GM18507 (cell line): ENCODE measurements around the gene TMIGD2.
"Not testable (repeated sequence)": the region's sequence is repeated elsewhere in the genome, so short reads cannot be mapped to it uniquely, and the experiment has no call there.

Experiments used
- DNase-seq: peaks from one replicate; pipeline ENCODE4 v3.0.0; 2011; ENCODE audit warnings: low read depth; ENCODE audit not compliant: insufficient read length; ENCODE audit errors: extremely low spot score
- FAIRE-seq: peaks from 2 replicates; lab custom pipeline; 2011; peaks lifted over from hg19 to GRCh38; lab: Jason Lieb, UNC

Gene TMIGD2

DNA sequence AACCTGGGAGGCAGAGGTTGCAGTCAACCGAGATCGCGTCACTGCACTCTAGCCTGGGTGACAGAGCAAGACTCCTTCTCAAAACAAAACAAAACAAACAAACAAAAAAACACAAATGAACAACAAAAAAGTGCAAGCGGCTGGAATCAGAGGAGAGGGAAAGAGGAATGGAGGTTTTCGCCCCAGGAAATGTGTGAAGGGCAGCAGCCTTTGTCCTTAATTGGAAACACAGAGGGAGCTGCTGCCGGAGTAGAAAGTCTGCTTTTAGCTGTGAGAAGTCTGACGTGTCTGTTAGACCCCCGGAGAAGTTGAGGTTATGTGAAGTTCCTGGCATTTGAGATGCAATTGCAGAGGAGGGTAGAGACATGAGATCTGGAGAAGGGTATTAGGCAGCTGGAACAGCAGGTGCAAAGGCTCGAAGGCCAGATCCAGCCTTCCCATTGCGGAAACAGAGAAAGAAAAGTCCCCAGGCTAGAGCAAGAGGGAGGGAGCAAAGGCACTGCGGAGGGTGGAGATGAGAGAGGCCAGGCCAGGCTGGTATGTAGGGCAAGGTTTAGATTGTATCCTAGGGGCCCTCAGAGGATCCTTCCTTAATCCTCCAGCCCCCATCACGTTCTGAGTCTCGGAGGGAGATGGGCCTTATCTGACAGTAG, 473 bp downstream of the TMIGD2 start:
- no peak for FAIRE-seq
- DNase-seq, result no peak

DNA sequence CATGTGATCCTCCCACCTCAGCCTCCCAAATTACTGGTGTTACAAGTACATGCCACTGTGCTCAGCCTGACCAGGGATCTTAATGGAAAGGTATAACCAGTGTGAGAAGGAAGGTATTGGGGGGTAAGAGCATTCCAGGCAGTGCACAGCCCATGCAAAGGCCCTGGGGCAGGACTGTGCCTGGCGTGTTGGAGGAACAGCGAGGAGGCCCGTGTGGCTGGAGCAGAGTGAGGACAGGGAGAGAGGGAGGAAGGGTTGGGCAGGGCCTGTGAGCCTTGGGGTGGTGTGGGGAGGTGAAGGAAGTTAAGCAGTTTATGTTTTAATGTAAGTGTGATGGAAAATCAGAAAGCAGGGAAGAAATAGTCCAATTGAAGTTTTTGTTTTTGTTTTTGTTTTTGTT, 1.6 kb downstream of the TMIGD2 start:
- no peak for DNase-seq
- FAIRE-seq, result no peak

DNA sequence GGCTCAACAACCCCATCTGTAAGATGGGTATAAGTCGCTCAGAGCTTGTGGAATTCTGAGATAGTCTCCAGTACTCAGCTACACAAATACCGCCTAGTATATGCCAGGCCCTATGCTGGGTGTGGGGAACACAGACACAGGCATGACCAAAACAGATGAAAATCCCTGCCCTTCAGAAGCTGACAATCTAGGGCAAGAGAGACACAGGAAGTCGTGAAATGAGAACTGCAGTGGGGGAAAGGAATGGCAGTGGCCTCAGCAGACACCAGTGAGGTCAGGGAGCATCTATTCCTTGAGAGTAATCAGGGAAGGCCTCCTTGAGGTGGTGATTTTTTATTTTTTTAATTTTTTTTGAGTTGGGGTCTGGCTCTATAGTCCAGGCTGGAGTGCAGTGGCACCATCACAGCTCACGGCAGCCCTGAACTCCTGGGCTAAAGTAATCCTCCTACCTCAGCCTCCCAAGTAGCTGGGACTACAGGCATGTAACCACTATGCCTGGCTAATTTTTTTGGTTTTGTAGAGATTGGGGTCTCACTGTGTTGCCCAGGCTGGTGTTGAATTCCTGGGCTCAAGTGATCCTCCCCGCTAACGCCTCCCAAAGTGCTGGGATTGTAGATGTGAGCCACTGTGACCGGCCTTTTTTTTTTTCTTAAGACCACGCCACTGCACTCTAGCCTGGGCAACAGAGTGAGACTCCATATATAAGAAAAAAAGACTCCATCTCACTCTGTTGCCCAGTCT, 3.2 kb downstream of the TMIGD2 start:
- DNase-seq (no peak), FAIRE-seq (no peak)

DNA sequence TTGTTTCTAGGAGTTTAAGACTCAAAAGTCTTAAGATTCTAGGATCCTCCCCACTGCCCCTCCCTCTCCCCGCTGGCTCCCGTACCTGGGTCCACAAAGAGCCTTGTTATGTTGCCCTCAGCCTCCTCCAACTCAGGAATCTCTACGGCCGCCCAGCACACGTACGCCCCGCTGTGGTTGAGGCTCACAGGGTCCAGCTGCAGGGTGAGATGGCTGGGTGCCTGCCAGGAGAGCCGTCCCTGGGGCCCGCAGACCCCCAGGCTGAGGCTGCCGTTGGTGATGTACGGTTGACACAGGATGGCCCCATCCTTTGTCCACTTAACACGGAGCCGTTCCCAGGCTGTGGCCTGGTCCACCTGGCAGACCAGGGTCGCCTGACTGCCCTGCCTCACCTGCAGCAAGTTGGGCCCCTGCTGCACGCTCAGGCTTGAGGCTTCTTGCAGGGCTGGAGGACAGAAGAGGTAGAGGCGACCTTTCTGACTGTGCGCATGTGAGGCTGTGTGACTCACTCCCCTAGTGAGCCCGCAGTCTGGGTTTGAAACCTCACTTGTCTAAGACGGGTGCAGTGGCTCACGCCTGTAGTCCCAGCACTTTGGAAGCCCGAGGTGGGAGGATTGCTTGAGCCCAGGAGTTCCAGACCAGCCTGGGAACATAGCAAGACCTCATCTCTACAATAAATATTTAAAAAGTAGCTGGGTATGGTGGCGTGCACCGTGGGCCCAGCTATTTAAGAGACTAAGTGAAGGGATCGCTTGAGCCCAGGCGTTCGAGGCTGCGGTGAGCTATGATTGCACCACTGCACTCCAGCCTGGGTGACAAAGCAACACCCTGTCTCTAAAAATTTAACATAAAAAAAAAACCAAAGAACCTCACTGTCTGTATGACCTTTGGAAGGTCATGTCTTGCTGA, 4.0 kb downstream of the TMIGD2 start:
- DNase-seq (no peak), FAIRE-seq (no peak)

DNA sequence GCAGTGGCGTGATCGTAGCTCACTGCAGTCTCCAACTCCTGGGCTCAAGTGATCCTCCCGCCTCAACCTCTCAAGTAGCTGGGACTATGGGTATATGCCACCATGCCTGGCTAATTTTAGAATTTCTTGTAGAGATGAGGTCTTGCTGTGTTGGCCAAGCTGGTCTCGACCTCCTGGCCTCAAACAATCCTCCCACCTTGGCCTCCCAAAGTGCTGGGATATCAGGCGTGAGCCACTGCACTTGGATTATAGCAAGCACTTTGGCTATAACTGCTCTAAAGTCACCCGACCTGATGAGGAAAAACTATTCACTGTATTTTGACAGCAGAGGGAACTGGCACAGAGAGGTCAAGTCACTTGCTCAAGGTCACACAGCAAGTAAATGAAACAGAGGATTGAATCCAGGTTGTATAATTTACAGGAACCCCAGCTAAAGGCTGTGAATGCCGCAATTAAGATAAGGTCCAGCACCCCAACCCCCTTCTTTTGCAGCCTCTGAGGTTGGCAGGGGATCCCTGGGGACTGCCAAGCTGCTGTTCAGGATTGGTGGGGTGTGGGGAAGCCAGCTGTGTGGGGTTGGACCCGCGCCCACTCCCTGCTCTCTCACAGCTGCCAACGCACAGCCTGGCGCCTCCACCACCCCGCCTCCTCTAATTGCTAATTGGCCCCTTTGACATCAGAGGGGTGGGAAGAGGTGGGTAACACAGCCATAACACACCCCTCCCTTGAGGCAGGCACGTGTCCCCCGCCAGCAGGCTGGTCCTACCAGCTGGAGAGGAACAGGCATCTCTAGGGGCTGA, 6.0 kb downstream of the TMIGD2 start:
- FAIRE-seq, result no peak
- DNase-seq, result no peak

DNA sequence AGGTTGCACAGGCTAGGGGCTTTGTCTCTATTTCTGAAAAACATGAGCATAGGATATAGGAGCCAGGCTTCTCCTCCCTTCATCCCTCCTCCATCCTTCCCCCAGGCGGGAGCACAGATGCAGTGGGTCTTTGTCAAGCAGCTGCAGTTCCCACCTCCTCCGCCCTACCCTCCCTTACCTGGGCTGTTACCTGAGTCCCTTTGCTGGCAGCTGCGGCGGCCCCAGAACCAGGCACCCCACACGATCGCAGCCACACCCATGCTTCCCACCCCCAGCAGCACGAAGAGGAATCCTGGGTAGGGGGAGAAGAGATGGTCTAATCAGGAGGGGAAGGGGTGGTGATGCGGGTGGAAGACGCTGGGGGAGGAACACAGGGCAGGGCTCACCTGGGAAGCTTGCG, 7.8 kb downstream of the TMIGD2 start:
- DNase-seq (no peak), FAIRE-seq (no peak)

DNA sequence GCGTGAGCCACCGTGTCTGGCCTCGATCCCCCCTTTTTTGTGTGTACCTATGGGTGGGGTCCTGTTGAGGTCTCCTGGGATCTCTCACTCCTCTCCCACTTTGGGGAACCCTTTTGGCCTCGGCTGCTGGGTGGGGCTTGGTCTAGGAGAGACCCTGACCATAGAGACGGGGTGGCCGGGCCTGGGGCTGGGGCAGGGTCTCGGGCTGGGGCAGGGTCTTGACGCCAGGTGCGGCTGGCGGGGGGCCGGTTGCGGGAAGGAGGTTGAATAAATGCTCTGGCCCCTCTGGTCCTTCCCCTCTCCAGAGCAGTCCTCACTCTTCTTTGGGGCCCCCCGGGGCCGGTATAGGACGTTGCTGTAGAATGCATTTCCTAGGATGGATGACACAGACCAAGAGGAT, 9.7 kb downstream of the TMIGD2 start:
- FAIRE-seq (no peak), DNase-seq (no peak)

DNA sequence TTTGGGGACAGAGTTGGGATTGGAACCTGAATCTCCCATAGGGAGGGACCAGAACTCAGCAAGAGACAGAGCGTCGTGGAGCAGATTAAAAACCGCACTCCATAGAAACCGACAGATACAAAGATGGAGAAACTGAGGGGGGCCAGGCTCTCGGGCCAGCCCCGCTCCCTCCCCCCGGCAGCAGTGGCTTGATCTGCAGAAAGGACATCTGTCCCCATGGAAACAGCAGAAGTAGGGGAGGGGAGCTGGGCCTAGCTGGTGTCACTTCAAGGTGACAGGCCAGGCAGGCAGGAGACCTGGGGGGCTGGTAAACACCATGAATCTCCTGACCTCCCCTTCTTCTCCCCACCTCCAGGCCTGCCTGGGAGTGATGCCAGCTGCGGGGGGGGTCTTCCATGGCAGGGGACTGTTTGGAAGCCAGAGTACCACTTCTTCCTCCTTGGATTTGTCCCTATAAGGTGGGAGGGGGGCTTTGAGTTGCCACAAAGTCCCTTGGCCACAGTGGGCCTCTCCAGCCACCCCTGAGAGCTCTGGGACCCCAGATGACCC, 10.9 kb downstream of the TMIGD2 start:
- DNase-seq (no peak), FAIRE-seq (no peak)

DNA sequence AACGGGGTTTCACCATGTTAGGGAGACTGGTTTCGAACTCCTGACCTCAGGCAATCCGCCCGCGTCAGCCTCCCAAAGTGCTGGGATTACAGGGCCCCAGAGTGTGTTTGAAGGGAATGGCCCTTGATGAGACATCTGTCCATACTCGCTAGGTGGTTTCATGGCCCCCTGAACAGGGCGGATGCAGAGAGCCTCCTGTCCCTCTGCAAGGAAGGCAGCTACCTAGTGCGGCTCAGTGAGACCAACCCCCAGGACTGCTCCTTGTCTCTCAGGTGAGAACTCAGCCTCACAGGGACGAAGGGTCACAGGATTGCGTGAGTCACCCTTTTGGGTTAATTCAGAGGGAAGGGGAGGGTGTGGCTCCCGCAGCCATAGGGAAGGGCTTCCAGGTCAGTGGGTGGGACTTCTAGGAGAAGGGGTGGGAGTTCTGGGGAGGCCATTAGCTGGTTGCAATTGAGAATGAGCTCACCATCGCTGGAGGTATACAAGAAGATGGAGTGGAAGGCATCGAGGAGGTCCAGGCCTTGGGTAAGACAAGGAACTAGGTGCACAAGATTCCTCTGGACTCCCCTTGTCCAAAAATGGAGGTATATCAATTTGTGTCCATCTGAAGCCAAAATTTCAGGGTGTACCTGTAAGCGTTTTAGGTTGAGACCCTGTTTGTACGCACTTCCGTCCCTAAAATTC, 14.0 kb downstream of the TMIGD2 start:
- no peak for DNase-seq
- no peak for FAIRE-seq

DNA sequence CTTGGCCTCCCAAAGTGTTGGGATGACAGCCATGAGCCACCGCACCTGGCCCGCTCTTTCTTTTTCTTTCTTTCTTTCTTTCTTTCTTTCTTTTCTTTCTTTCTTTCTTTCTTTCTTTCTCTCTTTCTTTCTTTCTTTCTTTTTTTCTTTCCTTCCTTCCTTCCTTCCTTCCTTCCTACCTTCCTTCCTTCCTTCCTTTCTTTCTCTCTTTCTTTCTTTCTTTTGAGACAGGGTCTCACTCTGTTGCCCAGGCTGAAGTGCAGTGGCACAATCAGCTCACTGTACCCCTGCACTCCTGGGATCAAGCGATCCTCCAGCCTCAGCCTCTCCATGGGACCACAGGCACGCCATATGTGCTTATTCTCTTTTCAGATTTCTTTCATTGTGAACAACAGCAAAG, 16.0 kb downstream of the TMIGD2 start:
- not testable (repeated sequence) for DNase-seq, FAIRE-seq

DNA sequence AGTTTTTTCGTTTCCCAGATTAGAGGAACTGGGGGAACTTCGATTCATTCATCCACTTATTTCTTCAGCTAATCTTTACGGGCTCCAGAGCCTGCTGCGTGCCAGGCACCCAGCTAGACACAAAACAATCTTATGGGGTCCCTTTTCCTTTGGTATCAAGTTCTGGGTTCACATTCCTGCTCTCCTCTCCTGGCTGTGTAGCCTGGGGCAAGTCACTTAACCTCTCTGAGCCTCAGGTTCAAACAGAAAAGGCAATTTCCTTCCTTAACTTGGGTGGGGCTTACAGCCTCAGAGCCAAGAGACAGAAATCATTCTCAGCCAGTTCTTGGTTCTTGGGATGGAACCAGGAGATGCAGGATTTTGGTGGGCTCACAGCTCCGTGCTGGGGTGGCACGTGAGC, 17.2 kb downstream of the TMIGD2 start:
- no peak for FAIRE-seq
- no peak for DNase-seq

DNA sequence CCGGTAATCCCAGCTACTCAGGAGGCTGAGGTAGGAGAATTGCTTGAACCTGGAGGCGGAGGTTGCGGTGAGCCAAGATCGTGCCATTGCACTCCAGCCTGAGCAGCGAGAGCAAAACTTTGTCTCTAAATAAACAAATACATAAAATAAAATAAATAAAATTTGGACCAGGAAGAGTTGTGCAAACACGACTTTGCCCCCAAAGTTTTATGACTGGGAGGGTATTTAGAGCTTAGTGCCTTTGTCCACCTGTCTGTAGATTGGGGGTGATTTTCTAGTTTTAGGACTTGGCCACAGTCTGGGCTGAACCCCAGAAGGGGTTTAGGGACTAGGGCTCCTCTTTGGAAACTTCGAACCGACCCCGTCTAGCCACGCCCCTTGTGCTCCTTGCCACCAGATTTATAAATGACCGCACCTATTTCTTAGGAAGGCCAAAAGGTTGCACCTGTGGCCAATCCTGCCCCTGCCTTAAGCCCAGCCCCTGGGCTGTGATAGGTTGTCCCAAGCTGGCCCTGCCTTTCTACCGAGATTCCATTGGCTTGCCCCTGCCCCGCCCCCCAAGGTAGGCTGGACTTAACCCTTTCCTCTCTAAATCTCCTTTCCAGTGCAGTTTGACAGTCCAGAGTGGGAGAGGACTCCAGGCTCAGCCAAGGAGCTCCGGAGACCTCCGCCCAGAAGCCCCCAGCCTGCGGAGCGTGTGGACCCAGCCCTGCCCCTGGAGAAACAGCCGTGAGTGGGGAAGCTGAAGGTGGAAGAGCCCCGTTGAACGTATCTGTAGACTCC, 17.8 kb downstream of the TMIGD2 start:
- FAIRE-seq (no peak), DNase-seq (no peak)

DNA sequence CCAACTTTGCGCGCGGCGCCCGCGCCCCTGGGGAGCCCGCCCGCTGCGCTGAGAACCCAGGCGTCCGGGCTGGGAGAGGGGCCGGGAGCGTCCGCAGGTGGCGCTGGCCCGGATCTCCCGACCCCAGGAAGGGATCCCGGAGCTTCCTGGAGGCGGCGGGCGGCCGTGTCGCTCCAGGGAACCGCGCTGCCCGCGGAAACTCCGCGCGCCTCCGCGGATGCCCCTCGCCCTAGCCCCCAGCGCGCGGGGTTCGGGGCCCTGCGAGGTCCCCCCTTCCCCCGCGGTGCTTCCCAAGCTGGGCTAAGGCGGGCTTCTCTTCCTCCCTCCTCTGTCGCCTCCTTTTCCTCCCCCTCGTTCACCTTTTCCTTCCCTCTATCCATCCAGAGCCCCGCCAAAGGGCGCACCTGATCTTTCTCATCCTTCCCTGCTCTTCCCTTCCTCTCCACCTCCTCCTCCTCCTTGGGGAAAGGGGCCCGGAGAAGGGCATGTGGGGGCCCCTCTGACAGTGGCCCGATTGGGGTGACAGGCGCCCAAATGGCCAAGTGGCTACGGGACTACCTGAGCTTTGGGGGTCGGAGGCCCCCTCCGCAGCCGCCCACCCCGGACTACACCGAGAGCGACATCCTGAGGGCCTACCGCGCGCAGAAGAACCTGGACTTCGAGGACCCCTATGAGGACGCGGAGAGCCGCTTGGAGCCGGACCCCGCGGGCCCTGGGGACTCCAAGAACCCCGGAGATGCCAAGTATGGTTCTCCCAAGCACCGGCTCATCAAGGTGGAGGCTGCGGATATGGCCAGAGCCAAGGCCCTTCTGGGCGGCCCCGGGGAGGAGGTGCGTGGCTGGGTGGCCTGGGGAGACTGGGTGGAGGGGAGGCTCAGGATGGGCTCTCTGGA, 22.4 kb downstream of the TMIGD2 start:
- DNase-seq, result no peak

DNA sequence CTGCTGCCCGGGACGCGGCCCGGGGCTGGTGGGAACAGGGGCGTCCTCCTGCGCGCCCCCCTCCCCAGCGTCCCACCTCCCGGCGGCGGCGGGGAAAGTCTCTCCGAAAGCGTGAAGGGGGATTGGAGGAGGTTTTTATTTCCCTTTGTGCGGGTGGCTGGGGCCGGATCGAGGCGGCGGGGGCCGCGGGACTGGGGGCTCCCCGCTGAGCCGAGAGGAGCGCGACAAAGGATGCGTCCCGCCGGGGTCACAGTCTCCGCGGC, 23.0 kb downstream of the TMIGD2 start:
- FAIRE-seq (no peak), DNase-seq (no peak)

More for the DNA sequence above, 22.4 kb downstream of the TMIGD2 start:
- no peak for FAIRE-seq

DNA sequence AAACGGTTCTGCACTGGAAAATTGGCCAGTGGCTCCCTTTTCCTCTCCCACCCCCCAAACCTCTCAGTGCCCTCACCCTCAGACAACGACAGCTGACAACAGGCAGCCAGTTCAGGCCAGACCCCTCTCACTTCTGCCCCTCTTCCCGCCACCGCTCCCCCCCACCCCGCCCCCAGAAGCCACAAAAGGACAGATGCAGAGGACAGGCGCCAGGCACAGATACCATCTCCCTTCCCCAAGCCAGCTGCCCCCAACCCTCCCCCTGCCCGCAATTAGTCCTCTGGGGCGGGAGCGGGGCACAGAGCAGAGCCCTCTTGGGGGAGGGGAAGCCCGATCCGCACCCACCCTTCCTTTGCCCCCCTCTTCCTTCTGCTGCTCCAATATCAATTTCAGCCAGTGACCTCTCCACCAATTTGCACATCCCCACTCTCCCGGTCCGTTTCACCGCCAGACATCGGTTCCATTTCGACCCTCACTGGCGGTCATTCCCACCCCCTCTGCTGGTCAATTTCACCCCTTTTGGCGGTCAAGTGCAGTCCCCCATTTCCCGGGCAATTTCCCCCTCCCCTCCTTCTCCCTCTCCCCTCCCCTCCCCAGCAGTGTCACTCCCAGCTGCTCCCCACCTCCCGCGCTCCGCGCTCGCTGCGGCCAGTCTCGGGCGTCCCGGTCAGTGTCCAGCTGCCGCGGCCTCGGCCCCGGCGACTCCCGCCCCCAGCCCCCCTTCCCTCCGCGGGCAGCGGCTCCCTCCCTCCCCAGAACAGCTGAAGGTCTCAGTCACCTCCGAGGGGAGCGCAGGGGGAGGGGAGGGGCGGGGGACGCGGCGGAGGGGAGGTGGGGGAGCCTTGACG, 23.5 kb downstream of the TMIGD2 start, which contains the start of gene SHD:
Gene SHD (plus strand): TSS at position 848 of the 848 bp plus-strand sequence. CDS start 798 bp downstream, outside the sequence.
- no peak for DNase-seq
- no peak for FAIRE-seq

DNA sequence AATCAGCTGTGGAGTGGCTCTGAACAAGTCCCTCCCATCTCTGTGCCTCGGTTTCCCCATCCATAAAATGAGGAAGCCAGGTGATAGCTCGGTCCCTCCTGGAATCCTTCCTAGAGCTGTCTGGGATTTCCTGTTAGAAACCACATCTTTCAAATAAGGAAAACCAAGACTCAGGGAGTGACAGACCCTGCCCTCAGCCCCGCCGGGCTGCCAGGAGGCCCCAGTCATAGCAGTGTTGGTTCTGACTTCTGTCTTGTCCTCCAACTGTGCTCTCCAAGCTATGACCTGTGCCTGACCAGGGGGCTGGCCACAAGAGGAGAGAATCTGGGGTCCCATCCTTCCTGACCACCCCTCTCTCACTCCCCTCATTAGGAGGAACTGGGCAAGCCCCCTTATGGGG, 24.2 kb downstream of the TMIGD2 start:
- FAIRE-seq (no peak), DNase-seq (no peak)
